Measurements from ENCODE around the gene PHLPP1. TPM values are rescaled to one million over a fixed set of nuclear protein-coding genes. Genes with fewer than 3 reads are reported as not detected.

PHLPP1 gene
- total RNA-seq, 6 experiments from 2014 or later: 4.5 to 7.9 (median 5.5) TPM

DNA sequence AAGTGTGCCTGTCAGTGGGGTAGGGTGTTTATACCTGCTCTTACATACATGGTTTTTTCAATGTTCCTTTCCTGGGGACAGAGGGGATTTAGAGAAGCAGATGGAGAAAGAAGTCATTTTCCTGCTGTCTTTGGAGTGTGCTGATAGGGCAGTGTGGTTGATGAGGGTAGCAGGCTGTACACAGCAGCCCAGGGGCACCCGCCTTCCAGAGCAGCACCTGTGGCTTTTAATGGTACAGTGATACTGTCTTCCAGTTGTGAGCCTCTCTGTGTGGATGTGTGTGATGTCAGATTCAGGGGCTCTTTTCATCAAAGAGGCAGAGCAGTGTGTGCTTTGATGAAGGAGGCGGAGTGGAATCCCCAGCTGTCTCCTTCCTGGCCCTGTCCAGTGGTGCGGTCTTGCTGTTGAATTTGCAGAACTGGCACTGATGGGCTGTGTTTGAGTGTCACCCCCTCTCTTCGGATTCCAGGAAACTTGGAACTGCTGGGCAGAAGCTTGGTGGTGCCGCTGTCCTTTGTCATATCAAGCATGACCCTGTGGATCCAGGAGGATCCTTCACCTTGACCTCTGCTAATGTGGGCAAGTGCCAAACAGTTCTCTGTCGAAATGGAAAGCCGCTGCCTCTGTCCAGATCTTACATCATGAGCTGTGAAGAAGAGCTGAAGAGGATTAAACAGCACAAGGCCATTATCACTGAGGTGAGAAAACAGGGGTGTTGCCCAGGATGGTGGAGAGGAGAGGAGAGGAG is 259.8 kb downstream of the PHLPP1 start:
- Mint-ChIP-seq H3K9me3 (no peaks in the 10 kb centered on the region), H3K27me3 (ENCODE audit: insufficient read depth) (no peaks in the 10 kb centered on the region; the same call in 1 of the 2 replicates), H3K36me3 (ENCODE audit: low read depth) (peaks cover 5% of the 10 kb centered on the region; the same call in 1 of the 2 replicates), H3K4me3 (no peak overlapping the region), H3K4me1 (ENCODE audit: low read depth) (peaks cover 8% of the 10 kb centered on the region; the same call in 1 of the 2 replicates), H3K27ac (no peak overlapping the region)
- DNase-seq: no peak
- no peak for TF ChIP-seq CTCF (IDR thresholded peaks at IDR 0.05)

GRCh38 chr18:62975785-62976184 is 260.4 kb downstream of the PHLPP1 start:
- Mint-ChIP-seq H3K9me3 (no peaks in the 10 kb centered on the region), H3K27ac (no peak overlapping the region), H3K4me3 (no peak overlapping the region), H3K27me3 (ENCODE audit: insufficient read depth) (no peaks in the 10 kb centered on the region; the same call in 1 of the 2 replicates), H3K36me3 (ENCODE audit: low read depth) (peaks cover 5% of the 10 kb centered on the region; the same call in 1 of the 2 replicates), H3K4me1 (ENCODE audit: low read depth) (peaks cover 8% of the 10 kb centered on the region; the same call in 1 of the 2 replicates)
- no peak for DNase-seq
- TF ChIP-seq CTCF (IDR thresholded peaks at IDR 0.05): no peak

DNA sequence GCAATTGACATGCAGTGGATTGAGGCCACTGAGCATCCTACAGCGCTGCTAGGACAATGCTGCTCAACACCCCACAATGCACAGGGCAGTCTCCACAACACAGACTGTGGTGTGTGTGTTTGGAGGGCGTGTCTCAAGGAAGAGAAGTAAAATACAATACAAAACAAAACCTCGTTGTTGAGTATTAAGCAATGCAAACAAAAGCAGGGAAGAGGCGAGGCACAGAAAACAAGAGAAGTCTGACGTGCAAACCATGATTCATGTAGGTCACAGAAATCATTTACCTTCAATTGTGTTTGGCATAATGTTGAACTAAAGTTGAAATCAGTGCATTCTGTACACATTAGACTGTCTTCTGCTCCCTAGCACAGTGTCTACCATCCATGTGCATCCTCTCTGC is 260.9 kb downstream of the PHLPP1 start:
- H3K4me3 Mint-ChIP-seq: no peak overlapping the region
- no peak for DNase-seq

GRCh38 chr18:62977512-62977911 is 262.2 kb downstream of the PHLPP1 start:
- Mint-ChIP-seq H3K4me1 (ENCODE audit: low read depth) (peaks cover 13% of the 10 kb centered on the region), H3K4me3 (no peak overlapping the region), H3K36me3 (ENCODE audit: low read depth) (peaks cover 5% of the 10 kb centered on the region; the same call in 1 of the 2 replicates), H3K27ac (no peak overlapping the region), H3K27me3 (ENCODE audit: insufficient read depth) (no peaks in the 10 kb centered on the region), H3K9me3 (no peaks in the 10 kb centered on the region)
- DNase-seq: no peak
- no peak for TF ChIP-seq CTCF (IDR thresholded peaks at IDR 0.05)

More for the DNA sequence above, 260.9 kb downstream of the PHLPP1 start:
- Mint-ChIP-seq H3K36me3 (ENCODE audit: low read depth) (peaks cover 5% of the 10 kb centered on the region; the same call in 1 of the 2 replicates), H3K4me1 (ENCODE audit: low read depth) (peaks cover 8% of the 10 kb centered on the region; the same call in 1 of the 2 replicates), H3K27ac (no peak overlapping the region), H3K9me3 (no peaks in the 10 kb centered on the region), H3K27me3 (ENCODE audit: insufficient read depth) (no peaks in the 10 kb centered on the region)
- no peak for TF ChIP-seq CTCF (IDR thresholded peaks at IDR 0.05)

- H3K9me3 Mint-ChIP-seq: no peaks in the 10 kb centered on the region
- H3K4me3 Mint-ChIP-seq: no peak overlapping the region
- no peak overlapping the region for H3K27ac Mint-ChIP-seq
- TF ChIP-seq CTCF (IDR thresholded peaks at IDR 0.05): no peak
- no peaks in the 10 kb centered on the region for H3K27me3 Mint-ChIP-seq (ENCODE audit: insufficient read depth)
- peaks cover 17% of the 10 kb centered on the region for H3K4me1 Mint-ChIP-seq (ENCODE audit: low read depth)
- DNase-seq: no peak
- peaks cover 5% of the 10 kb centered on the region; the same call in 1 of the 2 replicates for H3K36me3 Mint-ChIP-seq (ENCODE audit: low read depth)
Measured at GRCh38 chr18:62978251-62979049, 263.1 kb downstream of the PHLPP1 start.
